ENCODE measurements around the gene RTL9.

RTL9 gene

DNA sequence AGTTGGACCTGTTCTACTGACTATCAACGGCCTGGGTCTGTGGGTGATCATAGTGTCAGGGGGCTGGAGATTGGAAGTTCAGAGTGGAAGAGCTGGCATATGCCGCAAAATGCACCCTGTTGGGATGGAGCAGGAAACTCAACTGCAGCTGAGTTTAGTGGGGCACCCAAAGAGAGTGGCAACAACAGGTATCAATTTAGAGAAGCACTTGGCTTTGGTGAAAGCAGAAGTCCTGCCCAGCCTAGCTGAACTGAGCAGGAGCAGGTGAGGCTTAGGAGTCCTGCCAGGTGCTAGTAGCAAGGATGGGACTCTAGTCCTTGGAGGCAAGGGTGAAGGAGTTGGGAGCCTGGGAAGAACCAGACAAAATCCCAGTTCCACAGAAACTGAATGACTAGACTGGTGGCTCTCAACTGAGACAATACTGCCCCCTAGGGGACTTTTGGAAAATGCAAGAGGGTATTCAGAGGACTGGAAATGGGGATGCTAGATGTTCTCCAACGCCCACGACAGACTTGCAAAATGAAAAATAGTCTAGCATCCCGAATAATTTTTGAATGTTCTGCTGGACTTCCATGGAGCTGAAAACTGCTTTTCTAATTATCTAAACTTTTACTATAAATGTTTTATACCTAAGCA is 49.4 kb downstream of the RTL9 start:
- peak in 7 of 14 donors; percentile 0 to 36 (median 9) for DNase-seq

Measured in C1 segment of cervical spinal cord (tissue), 14 donors.